ENCODE results near the gene TENT5C. TPM values are rescaled to one million over a fixed set of nuclear protein-coding genes. Genes with fewer than 3 reads are reported as not detected.

TENT5C gene
- total and polyA plus RNA-seq, 9 of the 15 experiments (the other 6 are each of a cell fraction or from before 2014, with no cell fraction given) = 1.8 to 7.7 (median 4.0) TPM

GRCh38 chr1:117653732-117654492, 48.1 kb downstream of the TENT5C start:
- no peaks in the 10 kb centered on the region for H3K36me3 ChIP-seq (ENCODE audit: control insufficient read depth, insufficient read depth, low read length)
- intact Hi-C loops (cut with micrococcal nuclease) (no loop called here), in situ Hi-C loops (cut with MboI) (no loop called here)
- H3K4me1 ChIP-seq (replicated peaks in 1 of 2; ENCODE audit: control insufficient read depth in 2 of 2, insufficient read depth in 2 of 2, low read length in 2 of 2) = peaks cover 40 to 56% of the 10 kb centered on the region in 2 experiments
- no peak; the same call in 2 of the 3 replicates for ATAC-seq
- ChIA-PET POLR2A (interaction anchor here (0.7 to 5.4 kb wide), 8 partner anchors 7 to 48 kb away, joined by 3 to 47 read pairs (median 10); partner anchors contain the start of gene TENT5C), CTCF (ENCODE audit: low intra/inter-chr PET ratio) (no interaction called here)
- H3K4me2 ChIP-seq (ENCODE audit: insufficient read depth, low read length) = peak overlapping the region; percentile 58; the same call in 1 of the 2 replicates
- no peaks in the 10 kb centered on the region for H3K79me2 ChIP-seq (ENCODE audit: control insufficient read depth, insufficient read depth, low read length)
- BruUV-seq (replicated peaks) = no TSS peak
- H4K20me1 ChIP-seq (replicated peaks; ENCODE audit: control insufficient read depth, insufficient read depth, low read length) = no peaks in the 10 kb centered on the region
- peak overlapping the region in 1 of 2 experiments; percentile 63; a peak in 1 of 4 replicates for H3K9ac ChIP-seq (ENCODE audit: insufficient read depth in 1 of 2, low read depth in 2 of 2, low read length in 2 of 2)
- FAIRE-seq = no peak
- H2AFZ ChIP-seq (ENCODE audit: low read depth, low read length) = peak overlapping the region; percentile 68
- H3K9me3 ChIP-seq (replicated peaks; ENCODE audit: control insufficient read depth, insufficient read depth, low read depth, low read length) = no peaks in the 10 kb centered on the region
- no peak for DNase-seq (ENCODE audit: extremely low read depth in 1 of 4, low spot score in 3 of 4)
- no peak overlapping the region; the same call in 2 of the 3 replicates for H3K27ac ChIP-seq (ENCODE audit: extremely low read depth, low read depth, low read length)
- WGBS (ENCODE audit: insufficient coverage, low coverage, missing lambda C conversion rate) = 44% methylated on average over 11 of the region's 11 CpGs
- H3K4me3 ChIP-seq = no peak overlapping the region
- H3K27me3 ChIP-seq (ENCODE audit: control insufficient read depth in 2 of 2, insufficient read depth in 2 of 2, low read length in 2 of 2) = no peaks in the 10 kb centered on the region
- no peaks in the 10 kb centered on the region for H3K9me1 ChIP-seq (ENCODE audit: control insufficient read depth, insufficient read depth, low read length)
- TF ChIP-seq TRIM28 (IDR thresholded peaks at IDR 0.05) (no peak), TCF3 (CRISPR knock-in tag; IDR thresholded peaks at IDR 0.05) (no peak), SAFB2 (IDR thresholded peaks at IDR 0.05; ENCODE audit: borderline replicate concordance, low read depth, low read length, severe bottlenecking) (no peak), YBX1 (IDR thresholded peaks at IDR 0.05) (no peak), KDM1A (IDR thresholded peaks at IDR 0.05) (peak; percentile 81 to 94), ZNF232 (CRISPR knock-in tag; IDR thresholded peaks at IDR 0.05) (no peak), TSHZ1 (CRISPR knock-in tag; IDR thresholded peaks at IDR 0.05) (no peak), HDAC1 (IDR thresholded peaks at IDR 0.05) (0 out of 4 replicates have a peak, but pooled peaks of 1 of the 2 experiments have one; percentile 21), PTBP1 (IDR thresholded peaks at IDR 0.05; ENCODE audit: low read depth, low read length) (peak; percentile 79), ZNF398 (CRISPR knock-in tag; IDR thresholded peaks at IDR 0.05) (no peak), ZNF766 (CRISPR knock-in tag; conservative IDR thresholded peaks at IDR 0.05) (no peak), SMARCA5 (IDR thresholded peaks at IDR 0.05) (peak; percentile 94), FOXJ3 (CRISPR knock-in tag; IDR thresholded peaks at IDR 0.05) (no peak)

All from K562 (cell line).